ENCODE data around the gene RIPOR2. TPM values are rescaled to one million over a fixed set of nuclear protein-coding genes. Genes with fewer than 3 reads are reported as not detected.

RIPOR2 gene
- total RNA-seq, 4 donors from 2014 or later: 1.2 to 16.7 (median 5.2) TPM

GRCh38 chr6:24922170-24922569 is 13.6 kb downstream of the RIPOR2 start:
- WGBS, 2 donors (ENCODE audit: low coverage in 1 of 2): 76 to 87% methylated on average over 3 to 4 of the region's 4 CpGs
- H3K4me1 ChIP-seq: peaks cover 0 to 10% (median 0%) of the 10 kb centered on the region in 4 donors
- no peak overlapping the region for H3K27ac ChIP-seq
- intact Hi-C loops (cut with DNase I; ENCODE audit: low total_unique reads) (no loop called here), in situ Hi-C loops (cut with MboI; ENCODE audit: low pct_ligation_motif_present in 1 of 4, low pct_unique_long_range_greater_than_20kb in 1 of 4, low sequenced_read_pairs in 3 of 4) (no loop called here)
- no peaks in the 10 kb centered on the region for H3K36me3 ChIP-seq
- H3K27me3 ChIP-seq: no peaks in the 10 kb centered on the region
- no peaks in the 10 kb centered on the region for H3K9me3 ChIP-seq
- DNase-seq: no peak
- H3K4me3 ChIP-seq: no peak overlapping the region
- no peak for TF ChIP-seq POLR2AphosphoS5 (IDR thresholded peaks at IDR 0.05)
- no peak for TF ChIP-seq POLR2A (IDR thresholded peaks at IDR 0.05)
- no peak for TF ChIP-seq CTCF (IDR thresholded peaks at IDR 0.05)
- TF ChIP-seq EP300 (IDR thresholded peaks at IDR 0.05; ENCODE audit: low read depth): no peak

GRCh38 chr6:24920136-24920535 is 15.6 kb downstream of the RIPOR2 start:
- no peak for TF ChIP-seq POLR2A (IDR thresholded peaks at IDR 0.05)
- no peak for TF ChIP-seq EP300 (IDR thresholded peaks at IDR 0.05; ENCODE audit: low read depth)
- no peak for TF ChIP-seq CTCF (IDR thresholded peaks at IDR 0.05)
- TF ChIP-seq POLR2AphosphoS5 (IDR thresholded peaks at IDR 0.05): no peak
- Histone ChIP-seq H3K27ac (no peak overlapping the region), H3K4me1 (peaks cover 0 to 3% (median 0%) of the 10 kb centered on the region in 4 donors), H3K9me3 (no peaks in the 10 kb centered on the region), H3K4me3 (no peak overlapping the region), H3K36me3 (no peaks in the 10 kb centered on the region), H3K27me3 (no peaks in the 10 kb centered on the region)
- in situ Hi-C loops (cut with MboI; ENCODE audit: low pct_ligation_motif_present in 1 of 4, low pct_unique_long_range_greater_than_20kb in 1 of 4, low sequenced_read_pairs in 3 of 4) (no loop called here), intact Hi-C loops (cut with DNase I; ENCODE audit: low total_unique reads) (no loop called here)
- DNase-seq: no peak

GRCh38 chr6:24919056-24919892 is 16.5 kb downstream of the RIPOR2 start:
- H3K27me3 ChIP-seq: no peaks in the 10 kb centered on the region
- in situ Hi-C loops (cut with MboI; ENCODE audit: low pct_ligation_motif_present in 1 of 4, low pct_unique_long_range_greater_than_20kb in 1 of 4, low sequenced_read_pairs in 3 of 4) (no loop called here), intact Hi-C loops (cut with DNase I; ENCODE audit: low total_unique reads) (no loop called here)
- H3K36me3 ChIP-seq: no peaks in the 10 kb centered on the region
- H3K9me3 ChIP-seq: no peaks in the 10 kb centered on the region
- 55 to 60% methylated on average over 1 to 12 of the region's 12 CpGs for WGBS, 2 donors (ENCODE audit: low coverage in 1 of 2)
- H3K4me3 ChIP-seq: no peak overlapping the region
- H3K4me1 ChIP-seq: peaks cover 0 to 3% (median 0%) of the 10 kb centered on the region in 4 donors
- DNase-seq: no peak
- H3K27ac ChIP-seq: peak overlapping the region in 1 of 4 donors; percentile 35
- TF ChIP-seq POLR2AphosphoS5 (IDR thresholded peaks at IDR 0.05): no peak
- no peak for TF ChIP-seq CTCF (IDR thresholded peaks at IDR 0.05)
- no peak for TF ChIP-seq EP300 (IDR thresholded peaks at IDR 0.05; ENCODE audit: low read depth)
- TF ChIP-seq POLR2A (IDR thresholded peaks at IDR 0.05): no peak

GRCh38 chr6:24918641-24919055 is 17.1 kb downstream of the RIPOR2 start:
- intact Hi-C loops (cut with DNase I; ENCODE audit: low total_unique reads) (no loop called here), in situ Hi-C loops (cut with MboI; ENCODE audit: low pct_ligation_motif_present in 1 of 4, low pct_unique_long_range_greater_than_20kb in 1 of 4, low sequenced_read_pairs in 3 of 4) (no loop called here)
- peaks cover 0 to 3% (median 0%) of the 10 kb centered on the region in 4 donors for H3K4me1 ChIP-seq
- no peak overlapping the region for H3K27ac ChIP-seq
- H3K9me3 ChIP-seq: no peaks in the 10 kb centered on the region
- H3K36me3 ChIP-seq: no peaks in the 10 kb centered on the region
- no peak overlapping the region for H3K4me3 ChIP-seq
- no peaks in the 10 kb centered on the region for H3K27me3 ChIP-seq
- TF ChIP-seq POLR2A (IDR thresholded peaks at IDR 0.05): no peak
- no peak for TF ChIP-seq EP300 (IDR thresholded peaks at IDR 0.05; ENCODE audit: low read depth)
- TF ChIP-seq POLR2AphosphoS5 (IDR thresholded peaks at IDR 0.05): no peak
- no peak for TF ChIP-seq CTCF (IDR thresholded peaks at IDR 0.05)
- DNase-seq: no peak
- WGBS, 2 donors (ENCODE audit: low coverage in 1 of 2): 53 to 71% methylated on average over 1 of the region's 1 CpG

Data from transverse colon (tissue), 4 donors.